ENCODE measurements around the gene CMYA5. TPM values are rescaled to one million over a fixed set of nuclear protein-coding genes. Genes with fewer than 3 reads are reported as not detected.

CMYA5 gene
- total and polyA plus RNA-seq, 4 donors, result 1.3 to 2.9 (median 2.0) TPM

- no peak for DNase-seq (ENCODE audit: low spot score)
- H3K27me3 ChIP-seq (ENCODE audit: control insufficient read depth in 4 of 4, insufficient read depth in 4 of 4, low read length in 3 of 4), result no peaks in the 10 kb centered on the region
- H3K4me3 ChIP-seq (ENCODE audit: low read depth in 1 of 3, low read length in 3 of 3), result no peak overlapping the region
- H3K9ac ChIP-seq (ENCODE audit: low read depth in 1 of 2, low read length in 2 of 2), result no peak overlapping the region
- 94% methylated on average over 3 of the region's 3 CpGs for WGBS
- H3K27ac ChIP-seq (ENCODE audit: low read depth in 1 of 2, low read length in 2 of 2), result no peak overlapping the region
- TF ChIP-seq NR2F2 (IDR thresholded peaks at IDR 0.05) (no peak), JUND (IDR thresholded peaks at IDR 0.05) (no peak), EGR1 (IDR thresholded peaks at IDR 0.05; ENCODE audit: low read depth in 2 of 2) (no peak), TAF1 (conservative IDR thresholded peaks at IDR 0.05) (no peak), SP1 (IDR thresholded peaks at IDR 0.05) (no peak), CTCF (IDR thresholded peaks at IDR 0.05; ENCODE audit: low read depth, low read length, missing input control) (no peak), FOXA1 (IDR thresholded peaks at IDR 0.05) (no peak), ZBTB33 (IDR thresholded peaks at IDR 0.05) (no peak), HNF4G (IDR thresholded peaks at IDR 0.05) (no peak), YY1 (IDR thresholded peaks at IDR 0.05) (no peak), MAX (IDR thresholded peaks at IDR 0.05) (no peak), GABPA (IDR thresholded peaks at IDR 0.05 in 1 of 2, conservative IDR thresholded peaks at IDR 0.05 in 1 of 2) (no peak), REST (IDR thresholded peaks at IDR 0.05) (no peak), RAD21 (IDR thresholded peaks at IDR 0.05) (no peak)
- no peaks in the 10 kb centered on the region for H3K9me3 ChIP-seq (ENCODE audit: control insufficient read depth in 4 of 4, low read length in 3 of 4)
- H3K4me1 ChIP-seq (ENCODE audit: control insufficient read depth in 4 of 4, insufficient read depth in 4 of 4, low read length in 3 of 4), result no peaks in the 10 kb centered on the region
- no peaks in the 10 kb centered on the region for H3K36me3 ChIP-seq (ENCODE audit: control insufficient read depth in 4 of 4, insufficient read depth in 3 of 4, low read depth in 1 of 4, low read length in 3 of 4)
Observed at GRCh38 chr5:79730564-79730963, 40.9 kb downstream of the CMYA5 start.

GRCh38 chr5:79731775-79732174 is 42.1 kb downstream of the CMYA5 start:
- no peak for DNase-seq (ENCODE audit: low spot score)
- Histone ChIP-seq H3K9me3 (ENCODE audit: control insufficient read depth in 4 of 4, low read length in 3 of 4) (no peaks in the 10 kb centered on the region), H3K27me3 (ENCODE audit: control insufficient read depth in 4 of 4, insufficient read depth in 4 of 4, low read length in 3 of 4) (no peaks in the 10 kb centered on the region), H3K4me3 (ENCODE audit: low read depth in 1 of 3, low read length in 3 of 3) (no peak overlapping the region), H3K9ac (ENCODE audit: low read depth in 1 of 2, low read length in 2 of 2) (no peak overlapping the region), H3K4me1 (ENCODE audit: control insufficient read depth in 4 of 4, insufficient read depth in 4 of 4, low read length in 3 of 4) (no peaks in the 10 kb centered on the region), H3K27ac (ENCODE audit: low read depth in 1 of 2, low read length in 2 of 2) (no peak overlapping the region), H3K36me3 (ENCODE audit: control insufficient read depth in 4 of 4, insufficient read depth in 3 of 4, low read depth in 1 of 4, low read length in 3 of 4) (no peaks in the 10 kb centered on the region)
- TF ChIP-seq CTCF (IDR thresholded peaks at IDR 0.05; ENCODE audit: low read depth, low read length, missing input control), result no peak
- TF ChIP-seq FOXA1 (IDR thresholded peaks at IDR 0.05), result no peak
- 96% methylated on average over 2 of the region's 2 CpGs for WGBS
